Activated naive CD4-positive, alpha-beta T cell treated with Interleukin-2 at 50 U/mL for 16 hours (primary cell): Measurements from ENCODE around the gene TRAF3IP1.
"Not testable (repeated sequence)": the region's sequence is repeated elsewhere in the genome, so short reads cannot be mapped to it uniquely, and the experiment has no call there.

Source experiments
- DNase-seq: peaks from one replicate; pipeline ENCODE4 v3.0.0-alpha.2; 2020

The TRAF3IP1 gene

GRCh38 chr2:238383135-238383534 lies 62.8 kb downstream of the TRAF3IP1 start:
- DNase-seq: no peak

GRCh38 chr2:238383743-238384380 lies 63.5 kb downstream of the TRAF3IP1 start:
- no peak for DNase-seq

GRCh38 chr2:238387332-238387731 lies 67.0 kb downstream of the TRAF3IP1 start:
- no peak for DNase-seq

- DNase-seq: no peak
Measured at GRCh38 chr2:238388794-238389193, 68.5 kb downstream of the TRAF3IP1 start.

- no peak for DNase-seq
Measured at GRCh38 chr2:238389988-238390589, 69.8 kb downstream of the TRAF3IP1 start.

GRCh38 chr2:238391042-238391689 lies 70.8 kb downstream of the TRAF3IP1 start:
- no peak for DNase-seq

GRCh38 chr2:238396663-238397062 lies 76.3 kb downstream of the TRAF3IP1 start:
- no peak for DNase-seq

- DNase-seq: no peak
Measured at GRCh38 chr2:238397356-238397755, 77.0 kb downstream of the TRAF3IP1 start.

GRCh38 chr2:238398577-238398976 lies 78.3 kb downstream of the TRAF3IP1 start:
- no peak for DNase-seq

- no peak for DNase-seq
Measured at GRCh38 chr2:238399094-238399493, 78.8 kb downstream of the TRAF3IP1 start.

GRCh38 chr2:238401551-238401950 lies 81.2 kb downstream of the TRAF3IP1 start:
- no peak for DNase-seq

GRCh38 chr2:238403632-238404405 lies 83.5 kb downstream of the TRAF3IP1 start:
- DNase-seq: no peak

- no peak for DNase-seq
Measured at GRCh38 chr2:238404406-238405216, 84.3 kb downstream of the TRAF3IP1 start.

GRCh38 chr2:238405217-238405555 lies 84.9 kb downstream of the TRAF3IP1 start:
- DNase-seq: not testable (repeated sequence)

GRCh38 chr2:238406221-238406997 lies 86.1 kb downstream of the TRAF3IP1 start:
- DNase-seq: no peak

GRCh38 chr2:238406998-238407285 lies 86.6 kb downstream of the TRAF3IP1 start:
- no peak for DNase-seq

- no peak for DNase-seq
Measured at GRCh38 chr2:238407566-238407965, 87.2 kb downstream of the TRAF3IP1 start.

GRCh38 chr2:238408615-238409340 lies 88.5 kb downstream of the TRAF3IP1 start:
- DNase-seq: no peak

GRCh38 chr2:238409341-238410199 lies 89.3 kb downstream of the TRAF3IP1 start:
- no peak for DNase-seq

- DNase-seq: no peak
Measured at GRCh38 chr2:238412067-238412767, 91.9 kb downstream of the TRAF3IP1 start.
